Activated CD8-positive, alpha-beta T cell treated with anti-CD3 and anti-CD28 coated beads, Interleukin-2, amount 10 ng/mL, durations not matched to agents 7 days and 5 days (primary cell): ENCODE results near the gene UGT1A4. TPM values are rescaled to one million over a fixed set of nuclear protein-coding genes. Genes with fewer than 3 reads are reported as not detected.

Experiments used
- ATAC-seq: fragments of 150-1000 bp; cut with Tn5 transposase; one replicate; pipeline ENCODE4 v1.10.0; 2021; ENCODE audit warnings: moderate library complexity
- CTCF ChIA-PET: fragments of 350-600 bp; sonication (Branson Sonifier 250); formaldehyde crosslinking; loops from one replicate; lab custom pipeline; 2021; ENCODE audit warnings: antibody characterized with exemption; lab: Charles Lee
- POLR2A ChIA-PET: fragments of 350-600 bp; sonication (Branson Sonifier 250); formaldehyde crosslinking; loops from one replicate; lab custom pipeline; 2021; ENCODE audit warnings: antibody characterized with exemption; lab: Charles Lee
- DNase-seq: peaks from one replicate; pipeline ENCODE4 v3.0.0-alpha.2; 2020
- H3K27ac Mint-ChIP-seq: one replicate; pipeline ENCODE4 v1.8.0; 2021; ENCODE audit warnings: mild to moderate bottlenecking, mixed read lengths
- H3K27me3 Mint-ChIP-seq: one replicate; pipeline ENCODE4 v1.8.0; 2021; ENCODE audit warnings: low read depth, mixed read lengths
- H3K36me3 Mint-ChIP-seq: one replicate; pipeline ENCODE4 v1.8.0; 2021; ENCODE audit warnings: low read depth, mixed read lengths
- H3K4me1 Mint-ChIP-seq: one replicate; pipeline ENCODE4 v1.8.0; 2021; ENCODE audit warnings: low read depth, mixed read lengths
- H3K4me3 Mint-ChIP-seq: one replicate; pipeline ENCODE4 v1.8.0; 2021; ENCODE audit warnings: mild to moderate bottlenecking, mixed read lengths
- H3K9me3 Mint-ChIP-seq: one replicate; pipeline ENCODE4 v1.8.0; 2022; ENCODE audit warnings: mixed read lengths; ENCODE audit not compliant: insufficient read depth
- total RNA-seq, 2 experiments: library from RNA; stranded (reverse); gene quantifications; one replicate each; pipeline ENCODE4 v1.2.3, GENCODE V29; 2021

UGT1A4 gene
- total RNA-seq, 2 experiments from 2014 or later = not detected

DNA sequence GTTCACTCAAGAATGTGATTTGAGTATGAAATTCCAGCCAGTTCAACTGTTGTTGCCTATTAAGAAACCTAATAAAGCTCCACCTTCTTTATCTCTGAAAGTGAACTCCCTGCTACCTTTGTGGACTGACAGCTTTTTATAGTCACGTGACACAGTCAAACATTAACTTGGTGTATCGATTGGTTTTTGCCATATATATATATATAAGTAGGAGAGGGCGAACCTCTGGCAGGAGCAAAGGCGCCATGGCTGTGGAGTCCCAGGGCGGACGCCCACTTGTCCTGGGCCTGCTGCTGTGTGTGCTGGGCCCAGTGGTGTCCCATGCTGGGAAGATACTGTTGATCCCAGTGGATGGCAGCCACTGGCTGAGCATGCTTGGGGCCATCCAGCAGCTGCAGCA lies 41.5 kb downstream of the UGT1A4 start, which contains the start of gene UGT1A1:
TSS of gene UGT1A1 (plus strand) at position 228 of the 400 bp plus-strand sequence. CDS start at position 246, 18 bp downstream.
- ATAC-seq (no peak), DNase-seq (no peak)
- Mint-ChIP-seq H3K4me3 (no peak within 1 kb of the TSS), H3K9me3 (no peaks in the 10 kb centered on the region), H3K4me1 (no peaks in the 10 kb centered on the region), H3K36me3 (no peaks in the 10 kb centered on the region), H3K27me3 (peaks cover 16% of the 10 kb centered on the region), H3K27ac (no peak within 1 kb of the TSS)
- ChIA-PET CTCF (no interaction called here), POLR2A (no interaction called here)

DNA sequence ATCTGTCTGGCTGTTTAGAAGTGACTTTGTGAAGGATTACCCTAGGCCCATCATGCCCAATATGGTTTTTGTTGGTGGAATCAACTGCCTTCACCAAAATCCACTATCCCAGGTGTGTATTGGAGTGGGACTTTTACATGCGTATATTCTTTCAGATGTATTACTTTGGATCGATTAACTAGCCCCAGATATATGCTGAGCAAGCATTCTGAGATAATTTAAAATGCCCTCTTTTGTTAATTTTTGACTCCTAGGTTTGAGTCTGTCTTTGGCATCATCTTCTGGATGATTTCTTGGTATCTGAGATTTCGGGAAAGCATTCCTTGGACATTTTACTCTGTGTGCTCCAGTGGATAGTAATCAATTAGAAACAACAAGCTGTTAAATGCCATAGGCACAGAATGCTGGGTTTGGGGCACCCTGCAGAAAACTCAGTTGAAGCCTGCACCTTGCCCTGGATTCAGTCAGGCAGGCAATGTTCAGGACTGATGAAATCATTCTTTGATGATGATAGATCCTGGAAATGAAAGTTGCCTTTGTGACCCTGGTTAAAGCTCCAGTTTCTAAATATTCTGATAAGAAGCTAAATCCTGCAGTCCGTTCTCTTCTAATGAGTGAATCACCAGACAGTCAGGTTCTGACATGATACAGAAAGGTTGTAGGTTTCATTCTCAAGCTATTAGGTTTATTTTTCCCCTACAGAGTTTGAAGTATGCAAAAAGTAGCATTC lies 42.7 kb downstream of the UGT1A4 start:
- H3K27ac Mint-ChIP-seq = no peak overlapping the region
- no peaks in the 10 kb centered on the region for H3K4me1 Mint-ChIP-seq
- peaks cover 16% of the 10 kb centered on the region for H3K27me3 Mint-ChIP-seq
- no peaks in the 10 kb centered on the region for H3K9me3 Mint-ChIP-seq
- no peak overlapping the region for H3K4me3 Mint-ChIP-seq
- DNase-seq (no peak), ATAC-seq (no peak)
- ChIA-PET CTCF (no interaction called here), POLR2A (no interaction called here)
- no peaks in the 10 kb centered on the region for H3K36me3 Mint-ChIP-seq

DNA sequence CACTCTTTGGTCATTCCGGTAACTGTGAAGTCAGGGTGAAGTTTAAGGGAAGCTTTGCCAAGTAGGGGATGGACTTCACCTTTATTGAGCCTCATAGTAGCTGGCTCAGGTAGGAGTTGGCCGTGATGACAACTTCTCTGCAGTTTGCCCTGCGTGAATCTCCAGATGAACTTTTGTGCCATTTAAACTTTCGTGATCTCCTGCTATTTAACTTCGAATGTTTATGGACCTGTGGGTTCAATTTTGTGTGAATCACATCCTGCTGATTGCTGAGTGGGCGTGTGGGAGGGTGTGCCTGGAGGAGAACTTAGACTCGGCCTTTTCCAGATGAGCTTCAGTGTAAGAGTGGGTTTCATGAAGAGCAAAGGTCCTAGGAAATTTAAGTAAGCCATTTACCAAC lies 45.7 kb downstream of the UGT1A4 start:
- H3K27me3 Mint-ChIP-seq = peaks cover 21% of the 10 kb centered on the region
- no peaks in the 10 kb centered on the region for H3K36me3 Mint-ChIP-seq

DNA sequence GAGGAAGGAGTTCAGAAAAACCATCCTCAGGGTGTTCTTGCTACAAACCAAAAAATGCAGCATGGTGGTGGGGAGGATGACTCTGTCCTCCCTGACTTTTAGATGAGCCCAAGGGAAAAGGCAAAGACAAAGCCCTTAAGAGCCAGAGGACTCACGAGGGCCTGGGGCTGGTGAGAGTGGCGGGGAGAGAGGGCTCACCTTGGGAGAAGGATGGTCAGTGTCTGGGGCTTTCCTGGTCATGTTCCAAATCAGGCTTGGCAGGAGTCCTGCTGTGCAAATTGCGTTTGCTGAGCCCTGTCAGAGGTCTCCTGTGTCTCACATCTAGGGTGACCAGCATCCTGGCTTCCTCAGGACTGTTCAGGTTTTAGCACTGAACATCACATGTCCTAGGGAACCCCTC lies 46.2 kb downstream of the UGT1A4 start:
- peaks cover 21% of the 10 kb centered on the region for H3K27me3 Mint-ChIP-seq
- no peak overlapping the region for H3K4me3 Mint-ChIP-seq
- H3K9me3 Mint-ChIP-seq = no peaks in the 10 kb centered on the region
- ChIA-PET CTCF (no interaction called here), POLR2A (no interaction called here)
- no peaks in the 10 kb centered on the region for H3K4me1 Mint-ChIP-seq
- ATAC-seq = no peak
- DNase-seq = no peak
- no peak overlapping the region for H3K27ac Mint-ChIP-seq
- H3K36me3 Mint-ChIP-seq = no peaks in the 10 kb centered on the region

More for the DNA sequence above, 45.7 kb downstream of the UGT1A4 start:
- no peak for ATAC-seq
- Mint-ChIP-seq H3K9me3 (no peaks in the 10 kb centered on the region), H3K4me1 (no peaks in the 10 kb centered on the region), H3K4me3 (no peak overlapping the region), H3K27ac (no peak overlapping the region)
- POLR2A ChIA-PET = no interaction called here
- DNase-seq = no peak
- CTCF ChIA-PET = no interaction called here

DNA sequence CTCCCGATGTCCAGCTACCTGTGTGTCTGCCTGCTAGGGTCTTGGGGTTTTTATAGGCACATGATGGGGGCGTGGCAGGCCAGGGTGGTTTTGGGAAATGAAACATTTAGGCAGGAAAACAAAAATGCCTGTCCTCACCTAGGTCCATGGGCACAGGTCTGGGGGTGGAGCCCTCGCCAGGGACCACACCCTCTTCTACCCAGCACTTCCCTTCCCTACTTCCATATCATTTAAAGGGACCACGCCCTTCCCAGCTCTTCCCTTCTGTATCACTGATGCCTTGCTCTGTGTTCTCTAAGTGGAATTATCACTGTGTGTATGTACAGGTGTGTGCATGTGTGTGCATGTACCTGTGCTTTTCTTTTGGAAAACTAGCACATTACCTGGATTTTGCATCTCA lies 47.9 kb downstream of the UGT1A4 start:
- no peak overlapping the region for H3K4me3 Mint-ChIP-seq
- H3K27me3 Mint-ChIP-seq = peaks cover 21% of the 10 kb centered on the region
- no peaks in the 10 kb centered on the region for H3K36me3 Mint-ChIP-seq
- CTCF ChIA-PET = no interaction called here
- no peak overlapping the region for H3K27ac Mint-ChIP-seq
- no peak for DNase-seq
- no peaks in the 10 kb centered on the region for H3K4me1 Mint-ChIP-seq
- H3K9me3 Mint-ChIP-seq = no peaks in the 10 kb centered on the region
- ATAC-seq = no peak
- POLR2A ChIA-PET = no interaction called here

DNA sequence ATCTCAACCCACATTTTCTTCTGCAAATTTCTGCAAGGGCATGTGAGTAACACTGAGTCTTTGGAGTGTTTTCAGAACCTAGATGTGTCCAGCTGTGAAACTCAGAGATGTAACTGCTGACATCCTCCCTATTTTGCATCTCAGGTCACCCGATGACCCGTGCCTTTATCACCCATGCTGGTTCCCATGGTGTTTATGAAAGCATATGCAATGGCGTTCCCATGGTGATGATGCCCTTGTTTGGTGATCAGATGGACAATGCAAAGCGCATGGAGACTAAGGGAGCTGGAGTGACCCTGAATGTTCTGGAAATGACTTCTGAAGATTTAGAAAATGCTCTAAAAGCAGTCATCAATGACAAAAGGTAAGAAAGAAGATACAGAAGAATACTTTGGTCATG lies 49.5 kb downstream of the UGT1A4 start:
- Mint-ChIP-seq H3K4me3 (no peak overlapping the region), H3K27me3 (peaks cover 19% of the 10 kb centered on the region), H3K27ac (no peak overlapping the region), H3K4me1 (no peaks in the 10 kb centered on the region), H3K36me3 (no peaks in the 10 kb centered on the region), H3K9me3 (no peaks in the 10 kb centered on the region)
- ChIA-PET POLR2A (no interaction called here), CTCF (no interaction called here)
- DNase-seq (no peak), ATAC-seq (no peak)

DNA sequence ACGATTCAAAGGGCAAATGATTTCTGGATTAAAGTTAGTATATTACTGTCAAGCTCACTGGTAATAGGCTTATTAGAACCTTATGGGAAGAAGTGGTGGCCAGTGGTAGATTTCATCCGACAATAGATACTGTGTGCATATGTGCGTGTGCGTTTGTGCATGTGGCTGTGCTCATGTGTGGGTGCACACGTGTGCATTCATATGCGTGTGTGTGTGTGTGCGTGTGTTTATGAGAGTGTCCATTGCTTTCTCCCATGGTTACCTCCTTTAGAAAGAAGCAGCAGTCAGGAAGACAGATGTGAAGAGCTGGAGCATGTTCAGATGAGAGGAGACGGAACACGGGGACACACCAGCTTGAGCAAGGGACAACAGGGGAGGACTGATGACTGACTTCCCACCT lies 50.7 kb downstream of the UGT1A4 start:
- ChIA-PET POLR2A (no interaction called here), CTCF (no interaction called here)
- Mint-ChIP-seq H3K4me3 (no peak overlapping the region), H3K27me3 (peaks cover 9% of the 10 kb centered on the region), H3K27ac (no peak overlapping the region), H3K4me1 (no peaks in the 10 kb centered on the region), H3K36me3 (no peaks in the 10 kb centered on the region), H3K9me3 (no peaks in the 10 kb centered on the region)
- DNase-seq (no peak), ATAC-seq (no peak)

DNA sequence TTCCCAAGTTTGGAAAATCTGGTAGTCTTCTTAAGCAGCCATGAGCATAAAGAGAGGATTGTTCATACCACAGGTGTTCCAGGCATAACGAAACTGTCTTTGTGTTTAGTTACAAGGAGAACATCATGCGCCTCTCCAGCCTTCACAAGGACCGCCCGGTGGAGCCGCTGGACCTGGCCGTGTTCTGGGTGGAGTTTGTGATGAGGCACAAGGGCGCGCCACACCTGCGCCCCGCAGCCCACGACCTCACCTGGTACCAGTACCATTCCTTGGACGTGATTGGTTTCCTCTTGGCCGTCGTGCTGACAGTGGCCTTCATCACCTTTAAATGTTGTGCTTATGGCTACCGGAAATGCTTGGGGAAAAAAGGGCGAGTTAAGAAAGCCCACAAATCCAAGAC lies 53.6 kb downstream of the UGT1A4 start:
- Mint-ChIP-seq H3K9me3 (no peaks in the 10 kb centered on the region), H3K36me3 (no peaks in the 10 kb centered on the region), H3K4me3 (no peak overlapping the region), H3K4me1 (no peaks in the 10 kb centered on the region), H3K27ac (no peak overlapping the region), H3K27me3 (peaks cover 6% of the 10 kb centered on the region)
- CTCF ChIA-PET = no interaction called here
- DNase-seq = no peak
- no peak for ATAC-seq
- POLR2A ChIA-PET = no interaction called here

DNA sequence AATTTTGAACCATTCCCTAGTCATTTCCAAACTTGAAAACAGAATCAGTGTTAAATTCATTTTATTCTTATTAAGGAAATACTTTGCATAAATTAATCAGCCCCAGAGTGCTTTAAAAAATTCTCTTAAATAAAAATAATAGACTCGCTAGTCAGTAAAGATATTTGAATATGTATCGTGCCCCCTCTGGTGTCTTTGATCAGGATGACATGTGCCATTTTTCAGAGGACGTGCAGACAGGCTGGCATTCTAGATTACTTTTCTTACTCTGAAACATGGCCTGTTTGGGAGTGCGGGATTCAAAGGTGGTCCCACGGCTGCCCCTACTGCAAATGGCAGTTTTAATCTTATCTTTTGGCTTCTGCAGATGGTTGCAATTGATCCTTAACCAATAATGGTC lies 54.0 kb downstream of the UGT1A4 start:
- Mint-ChIP-seq H3K4me1 (no peaks in the 10 kb centered on the region), H3K4me3 (no peak overlapping the region), H3K9me3 (no peaks in the 10 kb centered on the region), H3K27ac (no peak overlapping the region), H3K27me3 (peaks cover 4% of the 10 kb centered on the region), H3K36me3 (no peaks in the 10 kb centered on the region)
- CTCF ChIA-PET = no interaction called here
- DNase-seq = no peak
- POLR2A ChIA-PET = no interaction called here
- ATAC-seq = no peak

DNA sequence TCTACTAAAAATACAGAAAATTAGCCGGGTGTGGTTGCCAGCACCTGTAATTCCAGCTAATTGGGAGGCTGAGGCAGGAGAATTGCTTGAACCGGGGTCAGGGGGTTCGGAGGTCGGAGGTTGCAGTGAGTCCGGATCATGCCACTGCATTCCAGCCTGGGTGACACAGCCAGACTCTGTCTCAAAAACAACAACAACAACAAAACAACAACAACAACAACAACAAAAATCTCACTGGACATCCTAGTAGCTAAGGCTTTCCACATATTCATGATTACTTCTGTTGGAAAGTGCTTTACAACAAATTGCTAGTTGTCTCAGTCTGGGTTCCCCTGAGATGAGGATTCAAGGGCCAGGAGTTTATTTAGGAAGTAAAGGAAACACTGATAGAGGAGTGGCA lies 55.3 kb downstream of the UGT1A4 start:
- no peaks in the 10 kb centered on the region for H3K36me3 Mint-ChIP-seq
- H3K27ac Mint-ChIP-seq = no peak overlapping the region
- no peak overlapping the region for H3K4me3 Mint-ChIP-seq
- CTCF ChIA-PET = no interaction called here
- POLR2A ChIA-PET = no interaction called here
- H3K9me3 Mint-ChIP-seq = no peaks in the 10 kb centered on the region
- ATAC-seq (no peak), DNase-seq (no peak)
- no peaks in the 10 kb centered on the region for H3K4me1 Mint-ChIP-seq
- H3K27me3 Mint-ChIP-seq = peaks cover under 1% of the 10 kb centered on the region

DNA sequence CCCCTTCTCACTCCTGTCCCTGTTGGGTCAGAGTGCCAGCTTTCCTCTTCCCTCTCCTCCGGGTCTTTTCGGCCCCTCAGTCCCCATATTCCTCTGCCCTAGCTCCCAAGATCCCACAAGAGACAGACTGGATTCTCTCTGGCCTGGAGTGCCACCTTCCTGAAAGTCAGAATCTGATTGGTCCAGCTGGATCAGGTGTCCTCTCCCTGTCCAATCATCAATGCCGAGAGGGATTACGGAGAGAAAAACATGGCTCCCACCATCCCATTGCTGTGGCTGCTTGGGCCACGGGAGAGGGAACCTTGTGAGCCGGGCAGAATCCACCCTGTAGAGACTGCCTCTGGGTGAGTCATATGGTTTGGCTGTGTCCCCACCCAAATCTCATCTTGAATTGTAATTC lies 56.9 kb downstream of the UGT1A4 start:
- ATAC-seq (no peak), DNase-seq (no peak)
- Mint-ChIP-seq H3K27me3 (peaks cover 2% of the 10 kb centered on the region), H3K9me3 (no peaks in the 10 kb centered on the region), H3K36me3 (no peaks in the 10 kb centered on the region), H3K4me1 (no peaks in the 10 kb centered on the region), H3K27ac (no peak overlapping the region), H3K4me3 (no peak overlapping the region)
- POLR2A ChIA-PET = no interaction called here
- CTCF ChIA-PET = no interaction called here

DNA sequence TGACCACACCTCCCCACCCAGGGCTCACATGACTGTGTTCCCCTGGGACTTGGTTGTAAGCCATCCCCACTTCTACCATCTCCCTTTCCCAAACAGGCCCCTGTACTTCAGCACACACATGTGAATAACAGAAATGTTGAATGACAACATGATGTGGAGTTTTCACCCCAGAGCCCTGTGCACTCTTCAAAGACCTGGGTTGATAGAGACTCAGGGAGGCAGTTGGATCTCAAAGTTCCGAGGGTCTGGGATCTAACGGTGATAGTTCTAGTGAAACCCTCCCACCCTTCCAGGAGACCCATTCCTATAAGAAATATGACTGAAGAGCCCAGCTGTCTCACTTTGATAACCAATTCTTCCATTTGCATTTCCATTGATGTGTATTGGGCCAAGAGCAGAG lies 59.5 kb downstream of the UGT1A4 start, which contains the start of gene MROH2A:
TSS of gene MROH2A (plus strand) at position 301 of the 400 bp plus-strand sequence. CDS start 1,029 bp downstream, outside the sequence.
- CTCF ChIA-PET = no interaction called here
- Mint-ChIP-seq H3K9me3 (no peaks in the 10 kb centered on the region), H3K4me3 (no peak within 1 kb of the TSS), H3K27ac (no peak within 1 kb of the TSS), H3K4me1 (no peaks in the 10 kb centered on the region), H3K27me3 (peaks cover 17% of the 10 kb centered on the region), H3K36me3 (no peaks in the 10 kb centered on the region)
- ATAC-seq (no peak), DNase-seq (no peak)
- POLR2A ChIA-PET = interaction anchor here (0.7 kb wide), 1 partner anchor 63 kb away, joined by 3 read pairs; no protein-coding TSS in a partner anchor

DNA sequence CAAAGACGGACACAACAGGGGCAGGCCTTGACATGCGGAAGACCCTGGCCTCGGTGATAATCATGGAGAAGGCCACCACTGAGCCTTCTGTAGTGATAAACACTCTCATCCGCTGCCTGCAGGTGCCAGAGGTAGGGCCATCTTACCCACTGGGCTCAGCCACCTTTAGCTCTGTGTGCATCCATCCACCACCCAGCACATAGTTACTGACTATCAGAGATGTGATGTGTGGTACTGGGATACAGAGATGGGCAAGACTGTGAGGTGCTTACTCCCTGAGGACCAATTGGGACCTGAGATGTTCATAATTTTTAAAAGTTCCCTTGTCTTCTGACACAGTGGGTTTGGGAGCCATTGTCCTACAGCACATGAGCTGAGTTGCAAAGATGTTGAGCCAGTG lies 61.2 kb downstream of the UGT1A4 start:
- Mint-ChIP-seq H3K27me3 (peaks cover 19% of the 10 kb centered on the region), H3K9me3 (no peaks in the 10 kb centered on the region), H3K4me1 (no peaks in the 10 kb centered on the region), H3K36me3 (no peaks in the 10 kb centered on the region), H3K4me3 (no peak overlapping the region), H3K27ac (no peak overlapping the region)
- POLR2A ChIA-PET = no interaction called here
- ATAC-seq (no peak), DNase-seq (no peak)
- CTCF ChIA-PET = no interaction called here
